GM12874 (cell line): ENCODE data around the gene NDUFAF8.

Experiments used
- CTCF ChIP-seq: IDR thresholded peaks from 2 replicates; pipeline ENCODE4 v1.5.1; 2011; ENCODE audit warnings: low read depth, mild to moderate bottlenecking, control low read depth, low read length, moderate library complexity; ENCODE audit not compliant: insufficient read depth

NDUFAF8 gene

GRCh38 chr17:81259058-81259605 lies 20.0 kb downstream of the NDUFAF8 start:
- TF ChIP-seq CTCF = no peak

- no peak for TF ChIP-seq CTCF
Observed at GRCh38 chr17:81260171-81260570, 21.1 kb downstream of the NDUFAF8 start.

- no peak for TF ChIP-seq CTCF
Observed at GRCh38 chr17:81260641-81261040, 21.5 kb downstream of the NDUFAF8 start.

DNA sequence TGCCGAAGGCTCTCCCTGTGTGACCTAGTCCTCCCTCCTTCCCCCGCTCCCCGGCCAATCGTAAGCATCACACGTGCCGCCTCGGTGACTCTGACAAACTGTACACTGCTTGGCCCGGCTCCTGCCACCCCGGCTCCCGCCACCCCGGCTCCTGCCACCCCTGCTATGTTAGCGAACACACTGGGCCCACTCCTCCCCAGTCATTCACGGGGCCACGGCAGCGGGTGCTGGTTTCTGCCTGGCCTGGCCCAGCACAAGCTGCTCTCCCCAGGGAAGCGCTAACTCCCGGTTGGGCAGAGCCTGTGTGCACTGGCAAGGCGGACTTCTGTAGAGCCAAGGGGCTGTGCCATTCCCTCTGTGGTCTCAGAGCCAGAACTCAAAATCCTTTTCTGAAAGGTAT lies 22.0 kb downstream of the NDUFAF8 start:
- TF ChIP-seq CTCF = no peak

DNA sequence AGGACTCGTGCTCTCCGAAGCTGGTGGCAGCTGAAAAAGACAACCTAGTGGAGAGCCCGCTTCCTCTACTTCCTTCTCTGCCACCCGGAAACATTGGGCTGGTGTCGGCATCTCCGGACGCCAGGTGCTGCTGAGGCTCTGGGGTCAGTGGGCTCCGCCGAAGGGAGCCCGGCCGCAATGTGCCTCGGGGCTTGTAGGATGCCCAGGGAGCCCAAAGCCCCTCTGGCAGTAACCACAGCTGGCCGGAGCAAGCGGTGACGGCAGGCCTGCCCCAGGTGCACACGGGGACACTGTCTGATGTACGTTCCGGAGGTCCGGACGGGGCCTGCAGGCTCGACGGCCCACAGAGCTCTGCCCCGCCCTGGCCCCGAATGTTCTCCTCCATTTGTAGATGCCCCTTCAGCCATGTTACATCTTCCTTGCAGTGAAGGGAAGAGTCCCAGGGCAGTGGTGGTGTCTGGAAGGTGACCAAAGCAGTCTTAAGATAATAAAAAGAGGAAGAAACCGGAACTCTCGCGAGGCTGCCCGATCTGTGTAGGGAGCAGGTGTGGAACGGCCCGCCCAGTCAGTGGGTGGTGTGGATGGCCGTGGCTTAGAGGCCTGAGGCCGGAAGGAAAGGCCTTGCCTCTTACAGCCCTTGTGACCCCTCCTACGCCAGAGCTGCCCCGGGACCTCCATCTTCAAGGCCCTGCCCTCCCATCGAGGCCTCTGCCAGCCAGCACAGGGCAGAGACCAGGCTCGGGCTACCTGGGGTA lies 22.6 kb downstream of the NDUFAF8 start:
- TF ChIP-seq CTCF = no peak

DNA sequence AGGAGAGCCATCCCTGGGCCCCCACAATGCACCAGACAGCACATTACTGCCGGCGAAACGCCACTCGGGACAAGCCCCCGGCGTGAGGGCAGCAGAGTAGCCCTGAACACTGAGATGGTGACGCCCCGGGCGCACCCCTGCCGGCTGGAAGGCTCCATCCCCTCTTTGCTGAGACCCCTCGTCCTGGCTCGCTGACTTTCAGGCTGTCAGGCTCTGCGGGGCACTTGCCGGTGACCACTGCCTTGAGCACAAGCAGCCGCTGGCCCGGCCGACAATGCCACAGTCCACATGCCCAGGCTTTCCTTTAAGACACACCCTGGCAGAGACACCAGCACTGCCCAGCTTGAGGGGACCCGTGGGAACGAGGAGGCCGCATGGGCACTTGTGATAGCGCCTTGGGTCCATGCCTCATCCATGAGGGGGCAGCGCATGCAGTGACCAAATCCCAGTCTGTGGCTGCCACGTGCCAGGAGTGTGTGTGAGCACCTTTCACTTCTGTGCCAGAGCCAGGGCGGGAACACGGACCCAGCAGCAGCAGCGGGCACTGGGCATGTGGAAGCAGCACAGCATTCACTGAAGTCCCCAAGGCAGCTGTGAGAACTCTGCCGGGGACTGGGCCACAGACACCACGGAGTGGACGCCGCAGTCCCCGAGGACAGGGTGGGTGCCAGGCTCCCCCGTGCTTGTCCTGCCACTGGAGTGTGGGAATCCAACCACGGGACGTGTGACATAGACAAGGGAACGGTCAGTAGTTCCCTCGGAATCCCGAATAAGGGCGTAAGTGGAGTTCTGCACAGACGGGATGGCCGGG lies 24.5 kb downstream of the NDUFAF8 start:
- no peak for TF ChIP-seq CTCF

GRCh38 chr17:81264640-81265039 lies 25.5 kb downstream of the NDUFAF8 start:
- TF ChIP-seq CTCF = no peak
